KMS-11 (cell line): ENCODE measurements around the gene HOMER2.
"Not testable (repeated sequence)": the region's sequence is repeated elsewhere in the genome, so short reads cannot be mapped to it uniquely, and the experiment has no call there.

Source experiments
- H2AFZ ChIP-seq: fragments of 200-600 bp; sonication (generic); 2 replicates; pipeline ENCODE4 v1.6.1; 2016; ENCODE audit warnings: antibody characterized with exemption, mixed run types, low read depth
- H3K27ac ChIP-seq: fragments of 200-600 bp; sonication (generic); 2 replicates; pipeline ENCODE4 v1.6.1; 2016; ENCODE audit warnings: mild to moderate bottlenecking, mixed run types
- H3K27me3 ChIP-seq: fragments of 200-600 bp; sonication (generic); 2 replicates; pipeline ENCODE4 v1.6.1; 2017; ENCODE audit warnings: mild to moderate bottlenecking, low read depth, mixed run types, moderate library complexity; ENCODE audit not compliant: insufficient read depth
- H3K36me3 ChIP-seq: fragments of 200-600 bp; sonication (generic); 2 replicates; pipeline ENCODE4 v1.6.1; 2017; ENCODE audit warnings: mild to moderate bottlenecking, mixed run types; ENCODE audit not compliant: insufficient read depth
- H3K4me1 ChIP-seq: fragments of 200-600 bp; sonication (generic); 2 replicates; pipeline ENCODE4 v1.6.1; 2016; ENCODE audit warnings: mild to moderate bottlenecking, low read depth, mixed run types; ENCODE audit not compliant: poor library complexity, severe bottlenecking
- H3K4me2 ChIP-seq: fragments of 200-600 bp; sonication (generic); 2 replicates; pipeline ENCODE4 v1.7.0; 2016; ENCODE audit warnings: mild to moderate bottlenecking, mixed run types
- H3K4me3 ChIP-seq: fragments of 200-600 bp; sonication (generic); IDR thresholded peaks from 2 replicates; pipeline ENCODE4 v1.6.1; 2017; ENCODE audit warnings: low read depth, low read length, mixed read lengths; ENCODE audit not compliant: insufficient read depth
- H3K79me2 ChIP-seq: fragments of 200-600 bp; sonication (generic); 2 replicates; pipeline ENCODE4 v1.6.1; 2016; ENCODE audit warnings: low read depth, mixed run types; ENCODE audit not compliant: insufficient read depth
- H3K9ac ChIP-seq: fragments of 200-600 bp; sonication (generic); 2 replicates; pipeline ENCODE4 v1.6.1; 2016; ENCODE audit warnings: mild to moderate bottlenecking, mixed run types
- H4K20me1 ChIP-seq: fragments of 200-600 bp; sonication (generic); 2 replicates; pipeline ENCODE4 v1.6.1; 2016; ENCODE audit warnings: mild to moderate bottlenecking, mixed run types; ENCODE audit not compliant: insufficient read depth
- CTCF ChIP-seq: fragments of 200-600 bp; sonication (generic); conservative IDR thresholded peaks from 2 replicates; pipeline ENCODE4 v1.6.1; 2017; ENCODE audit warnings: low read depth, mild to moderate bottlenecking, antibody characterized with exemption, low read length, moderate library complexity, mixed read lengths

HOMER2 gene

GRCh38 chr15:82898961-82899360 is 53.6 kb downstream of the HOMER2 start:
- no peaks in the 10 kb centered on the region for H3K36me3 ChIP-seq
- no peaks in the 10 kb centered on the region for H3K79me2 ChIP-seq
- no peaks in the 10 kb centered on the region for H4K20me1 ChIP-seq
- no peak overlapping the region for H3K27ac ChIP-seq
- no peak overlapping the region for H3K4me3 ChIP-seq
- H3K4me2 ChIP-seq: no peak overlapping the region
- H3K27me3 ChIP-seq: no peaks in the 10 kb centered on the region
- no peak overlapping the region for H3K9ac ChIP-seq
- H3K4me1 ChIP-seq: no peaks in the 10 kb centered on the region
- TF ChIP-seq CTCF: no peak
- H2AFZ ChIP-seq: no peak overlapping the region

- Histone ChIP-seq H3K79me2 (no peaks in the 10 kb centered on the region), H3K4me3 (no peak overlapping the region), H3K4me1 (no peaks in the 10 kb centered on the region), H3K27me3 (no peaks in the 10 kb centered on the region), H3K36me3 (no peaks in the 10 kb centered on the region), H3K4me2 (no peak overlapping the region), H3K27ac (no peak overlapping the region), H2AFZ (no peak overlapping the region), H4K20me1 (no peaks in the 10 kb centered on the region), H3K9ac (no peak overlapping the region)
- TF ChIP-seq CTCF: no peak
Observed at GRCh38 chr15:82895983-82896382, 56.5 kb downstream of the HOMER2 start.

GRCh38 chr15:82894971-82895520 is 57.5 kb downstream of the HOMER2 start:
- no peak overlapping the region for H3K4me2 ChIP-seq
- no peak overlapping the region for H2AFZ ChIP-seq
- H4K20me1 ChIP-seq: no peaks in the 10 kb centered on the region
- no peak for TF ChIP-seq CTCF
- no peaks in the 10 kb centered on the region for H3K79me2 ChIP-seq
- H3K27ac ChIP-seq: no peak overlapping the region
- H3K36me3 ChIP-seq: no peaks in the 10 kb centered on the region
- H3K27me3 ChIP-seq: no peaks in the 10 kb centered on the region
- H3K9ac ChIP-seq: no peak overlapping the region
- no peak overlapping the region for H3K4me3 ChIP-seq
- H3K4me1 ChIP-seq: no peaks in the 10 kb centered on the region

GRCh38 chr15:82893473-82893872 is 59.0 kb downstream of the HOMER2 start:
- H3K27ac ChIP-seq, H3K4me2 ChIP-seq, H2AFZ ChIP-seq: not testable (repeated sequence)

GRCh38 chr15:82892573-82892972 is 59.9 kb downstream of the HOMER2 start:
- Histone ChIP-seq H3K9ac (no peak overlapping the region), H3K4me1 (no peaks in the 10 kb centered on the region), H3K4me2 (no peak overlapping the region), H2AFZ (no peak overlapping the region), H3K79me2 (no peaks in the 10 kb centered on the region), H4K20me1 (no peaks in the 10 kb centered on the region), H3K36me3 (no peaks in the 10 kb centered on the region), H3K27ac (no peak overlapping the region), H3K27me3 (no peaks in the 10 kb centered on the region), H3K4me3 (no peak overlapping the region)
- TF ChIP-seq CTCF: no peak

More at GRCh38 chr15:82893473-82893872, 59.0 kb downstream of the HOMER2 start:
- not testable (repeated sequence) for H3K27me3 ChIP-seq, H3K4me1 ChIP-seq, H3K4me3 ChIP-seq, H3K79me2 ChIP-seq, H3K36me3 ChIP-seq, H4K20me1 ChIP-seq, H3K9ac ChIP-seq
